Uterus (tissue), 2 donors: Measurements from ENCODE around the gene ATG4B.
"Not testable (repeated sequence)": the region's sequence is repeated elsewhere in the genome, so short reads cannot be mapped to it uniquely, and the experiment has no call there.

Source experiments
- CTCF ChIP-seq, 4 experiments: fragments of 200-600 bp in 2 of 4; fragments of 450-650 bp in 2 of 4; sonication (generic) in 2 of 4; IDR thresholded peaks; one replicate each; pipeline ENCODE4 v1.5.1; 2016 to 2019; ENCODE audit warnings: antibody characterized with exemption in 4 of 4, mild to moderate bottlenecking in 2 of 4, moderate library complexity in 1 of 4
- POLR2A ChIP-seq, 2 donors: fragments of 450-650 bp; IDR thresholded peaks; one replicate each; pipeline ENCODE4 v1.6.1; 2016; ENCODE audit warnings: antibody characterized with exemption in 2 of 2, mild to moderate bottlenecking in 1 of 2, moderate library complexity in 1 of 2

- TF ChIP-seq CTCF, POLR2A (IDR thresholded peaks at IDR 0.05): not testable (repeated sequence)
Measured at GRCh38 chr2:241662731-241663130, 25.2 kb downstream of the ATG4B start.
